ENCODE measurements around the gene TRIM47. TPM values are rescaled to one million over a fixed set of nuclear protein-coding genes. Genes with fewer than 3 reads are reported as not detected.
A peak's percentile ranks its signal among the peaks of the same experiment; 100 is the strongest.

TRIM47 gene
- total and polyA plus RNA-seq, 2 of the 13 experiments (the other 11 are each of a cell fraction or from before 2014, with no cell fraction given) = 33.5 to 82.0 TPM

GRCh38 chr17:75869282-75870141 lies 8.9 kb downstream of the TRIM47 start (continued):
- TF ChIP-seq POGK (CRISPR knock-in tag; conservative IDR thresholded peaks at IDR 0.05) (peak; percentile 72), KLF15 (CRISPR knock-in tag; IDR thresholded peaks at IDR 0.05; ENCODE audit: borderline replicate concordance) (no peak), DPF2 (CRISPR knock-in tag; IDR thresholded peaks at IDR 0.05; ENCODE audit: borderline replicate concordance, low read depth) (peak; percentile 47; the same call in 1 of the 2 replicates), ZNF446 (CRISPR knock-in tag; IDR thresholded peaks at IDR 0.05) (no peak), TBX2 (CRISPR knock-in tag; IDR thresholded peaks at IDR 0.05; ENCODE audit: borderline replicate concordance) (peak; percentile 90), ZNF550 (CRISPR knock-in tag; IDR thresholded peaks at IDR 0.05; ENCODE audit: borderline replicate concordance) (peak; percentile 17; the same call in 1 of the 2 replicates), ZNF598 (CRISPR knock-in tag; IDR thresholded peaks at IDR 0.05; ENCODE audit: borderline replicate concordance) (no peak), ISX (CRISPR knock-in tag; conservative IDR thresholded peaks at IDR 0.05) (no peak), EHMT2 (IDR thresholded peaks at IDR 0.05; ENCODE audit: borderline replicate concordance, low read depth, low read length) (no peak), PCBP1 (IDR thresholded peaks at IDR 0.05; ENCODE audit: borderline replicate concordance, low read depth, low read length) (no peak), KLF6 (CRISPR knock-in tag; IDR thresholded peaks at IDR 0.05) (peak; percentile 93), ZNF839 (CRISPR knock-in tag; IDR thresholded peaks at IDR 0.05; ENCODE audit: borderline replicate concordance) (no peak), RXRB (CRISPR knock-in tag; IDR thresholded peaks at IDR 0.05; ENCODE audit: borderline replicate concordance) (peak; percentile 73), SYNCRIP (IDR thresholded peaks at IDR 0.05; ENCODE audit: insufficient read depth, low read depth, low read length) (no peak), NCOA1 (CRISPR knock-in tag; IDR thresholded peaks at IDR 0.05) (no peak), ZNF510 (CRISPR knock-in tag; IDR thresholded peaks at IDR 0.05; ENCODE audit: low read depth) (0 out of 2 replicates have a peak, but pooled peaks have one; percentile 23), RAD51 (IDR thresholded peaks at IDR 0.05; ENCODE audit: borderline replicate concordance) (no peak), ZBTB43 (CRISPR knock-in tag; conservative IDR thresholded peaks at IDR 0.05) (no peak), KMT2B (CRISPR knock-in tag; IDR thresholded peaks at IDR 0.05) (peak; percentile 76), MEIS2 (CRISPR knock-in tag; IDR thresholded peaks at IDR 0.05) (0 out of 2 replicates have a peak, but pooled peaks have one; percentile 32), ZNF652 (CRISPR knock-in tag; IDR thresholded peaks at IDR 0.05; ENCODE audit: borderline replicate concordance, low read depth) (no peak; the same call in 1 of the 2 replicates), ZNF644 (CRISPR knock-in tag; IDR thresholded peaks at IDR 0.05; ENCODE audit: low read depth) (no peak; the same call in 1 of the 2 replicates), ZNF597 (CRISPR knock-in tag; IDR thresholded peaks at IDR 0.05) (no peak), PBX2 (CRISPR knock-in tag; IDR thresholded peaks at IDR 0.05) (no peak), ZNF101 (CRISPR knock-in tag; IDR thresholded peaks at IDR 0.05; ENCODE audit: borderline replicate concordance, low read depth) (no peak; the same call in 1 of the 2 replicates)

Measured in HepG2 (cell line).